Prostate gland (tissue), 2 donors: Measurements from ENCODE around the gene MRPL51.

Experiments used
- POLR2A ChIP-seq: fragments of 450-650 bp; IDR thresholded peaks from one replicate; pipeline ENCODE4 v1.6.1; 2016; ENCODE audit warnings: antibody characterized with exemption, mild to moderate bottlenecking
- TF ChIP-seq, protein P1 (sequence below), 4 experiments: fragments of 200-600 bp in 2 of 4; fragments of 450-650 bp in 2 of 4; sonication (generic) in 2 of 4; IDR thresholded peaks; 1 replicate in 3 of 4; 2 replicates in 1 of 4; pipeline ENCODE4 v1.5.1; 2016 to 2019; ENCODE audit warnings: antibody characterized with exemption in 4 of 4, mild to moderate bottlenecking in 2 of 4, moderate library complexity in 2 of 4

- no peak for TF ChIP-seq POLR2A
- TF ChIP-seq, protein P1, sequence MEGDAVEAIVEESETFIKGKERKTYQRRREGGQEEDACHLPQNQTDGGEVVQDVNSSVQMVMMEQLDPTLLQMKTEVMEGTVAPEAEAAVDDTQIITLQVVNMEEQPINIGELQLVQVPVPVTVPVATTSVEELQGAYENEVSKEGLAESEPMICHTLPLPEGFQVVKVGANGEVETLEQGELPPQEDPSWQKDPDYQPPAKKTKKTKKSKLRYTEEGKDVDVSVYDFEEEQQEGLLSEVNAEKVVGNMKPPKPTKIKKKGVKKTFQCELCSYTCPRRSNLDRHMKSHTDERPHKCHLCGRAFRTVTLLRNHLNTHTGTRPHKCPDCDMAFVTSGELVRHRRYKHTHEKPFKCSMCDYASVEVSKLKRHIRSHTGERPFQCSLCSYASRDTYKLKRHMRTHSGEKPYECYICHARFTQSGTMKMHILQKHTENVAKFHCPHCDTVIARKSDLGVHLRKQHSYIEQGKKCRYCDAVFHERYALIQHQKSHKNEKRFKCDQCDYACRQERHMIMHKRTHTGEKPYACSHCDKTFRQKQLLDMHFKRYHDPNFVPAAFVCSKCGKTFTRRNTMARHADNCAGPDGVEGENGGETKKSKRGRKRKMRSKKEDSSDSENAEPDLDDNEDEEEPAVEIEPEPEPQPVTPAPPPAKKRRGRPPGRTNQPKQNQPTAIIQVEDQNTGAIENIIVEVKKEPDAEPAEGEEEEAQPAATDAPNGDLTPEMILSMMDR (IDR thresholded peaks at IDR 0.05), result no peak
These were observed 26.9 kb downstream of the MRPL51 start for GRCh38 chr12:6466184-6466573.
